Transverse colon (tissue), 4 donors: ENCODE measurements around the gene NDUFA12. TPM values are rescaled to one million over a fixed set of nuclear protein-coding genes. Genes with fewer than 3 reads are reported as not detected.
A peak's percentile ranks its signal among the peaks of the same experiment; 100 is the strongest.

Source experiments
- DNase-seq: peaks from one replicate; pipeline ENCODE4 v3.0.0-alpha.2; 2019
- H3K27ac ChIP-seq, 4 donors: fragments of 200-600 bp; sonication (generic); 2 replicates each; pipeline ENCODE4 v1.5.1; 2016 to 2018; ENCODE audit warnings: inconsistent platforms in 4 of 4
- H3K27me3 ChIP-seq: fragments of 200-600 bp; sonication (generic); 2 replicates; pipeline ENCODE4 v1.5.1; 2017; ENCODE audit warnings: inconsistent platforms
- H3K36me3 ChIP-seq, 4 donors: fragments of 200-600 bp; sonication (generic); 2 replicates each; pipeline ENCODE4 v1.5.1; 2017 to 2019; ENCODE audit warnings: inconsistent platforms in 4 of 4
- H3K4me1 ChIP-seq, 4 donors: fragments of 200-600 bp; sonication (generic); 2 replicates each; pipeline ENCODE4 v1.5.1; 2017 to 2020; ENCODE audit warnings: inconsistent platforms in 4 of 4
- H3K4me3 ChIP-seq, 4 donors: fragments of 200-600 bp; sonication (generic); 1 replicate in 1 of 4; 2 replicates in 3 of 4; pipeline versions ENCODE4 v1.5.1 to v1.6.1; 2017 to 2019; ENCODE audit warnings: inconsistent platforms in 4 of 4
- H3K9me3 ChIP-seq, 2 donors: fragments of 200-600 bp; sonication (generic); 2 replicates each; pipeline ENCODE4 v1.5.1; 2017 to 2019; ENCODE audit warnings: inconsistent platforms in 2 of 2
- CTCF ChIP-seq, 5 experiments: fragments of 200-600 bp in 3 of 5; fragments of 450-650 bp in 2 of 5; sonication (generic) in 3 of 5; IDR thresholded peaks; 1 replicate in 2 of 5; 2 replicates in 3 of 5; pipeline ENCODE4 v1.5.1; 2016 to 2017; ENCODE audit warnings: antibody characterized with exemption in 5 of 5, inconsistent platforms in 3 of 5, mild to moderate bottlenecking in 2 of 5, moderate library complexity in 1 of 5
- EP300 ChIP-seq: sonication (generic); formaldehyde crosslinking; IDR thresholded peaks from one replicate; pipeline ENCODE4 v1.6.1; 2017; ENCODE audit warnings: antibody characterized with exemption, low read depth
- POLR2A ChIP-seq: fragments of 450-650 bp; IDR thresholded peaks from one replicate; pipeline ENCODE4 v1.6.1; 2016; ENCODE audit warnings: antibody characterized with exemption, mild to moderate bottlenecking, moderate library complexity
- POLR2AphosphoS5 ChIP-seq, 3 donors: sonication (generic); formaldehyde crosslinking; IDR thresholded peaks; one replicate each; pipeline ENCODE4 v1.6.1; 2016; ENCODE audit warnings: antibody characterized with exemption in 3 of 3
- WGBS, 2 donors: methylation state at CpG; one replicate each; pipeline ENCODE4 v1.1.5; 2018; ENCODE audit warnings: low coverage in 1 of 2; 5-methylcytosine and 5-hydroxymethylcytosine counted together
- in situ Hi-C, 4 donors: fragments of 200-750 bp; cut with MboI; loops; one replicate each; pipeline versions ENCODE4 v1.15.0 to v1.15.1; 2017; ENCODE audit warnings: low sequenced_read_pairs in 3 of 4, low pct_ligation_motif_present in 1 of 4, low pct_unique_long_range_greater_than_20kb in 1 of 4
- intact Hi-C: fragments of 100-400 bp; cut with DNase I; formaldehyde crosslinking; loops from one replicate; pipeline ENCODE4 v1.15.1; 2023; ENCODE audit warnings: low total_unique reads
- total RNA-seq, 4 donors: library from RNA; depleted of rRNA; stranded (reverse); fragments of >200 nt; gene quantifications; one replicate each; pipeline ENCODE4 v1.1.0, GENCODE V29; 2016

Gene NDUFA12
- total RNA-seq, 4 donors from 2014 or later, result 4.4 to 155 (median 69.2) TPM

DNA sequence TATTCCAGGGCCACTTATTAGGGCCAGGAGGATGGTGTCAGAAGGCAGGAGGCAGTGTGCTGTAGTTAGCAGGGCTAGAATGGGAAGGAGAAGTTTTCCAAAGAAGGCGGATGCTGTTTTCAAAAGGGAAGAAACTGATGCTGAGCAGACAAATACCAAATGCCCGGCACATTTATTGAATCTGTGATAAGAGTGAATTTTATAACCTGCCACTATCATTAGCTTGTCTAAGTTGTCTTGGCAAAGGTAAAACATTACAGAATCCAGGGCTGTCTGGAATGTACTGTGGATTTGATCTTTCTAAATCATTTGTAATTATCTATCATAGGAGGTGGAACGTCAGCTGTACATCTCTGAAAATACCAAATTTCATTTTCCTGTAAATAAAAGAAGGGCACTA, 40.8 kb downstream of the NDUFA12 start:
- no peak overlapping the region for H3K4me3 ChIP-seq
- intact Hi-C loops (no loop called here), in situ Hi-C loops (no loop called here)
- no peaks in the 10 kb centered on the region for H3K27me3 ChIP-seq
- WGBS, 2 donors, result 42 to 43% methylated on average over 3 of the region's 3 CpGs
- DNase-seq, result no peak
- TF ChIP-seq POLR2AphosphoS5 (IDR thresholded peaks at IDR 0.05), result no peak
- H3K36me3 ChIP-seq, result no peaks in the 10 kb centered on the region
- no peaks in the 10 kb centered on the region for H3K9me3 ChIP-seq
- peaks cover 0 to 7% (median 2%) of the 10 kb centered on the region in 4 donors for H3K4me1 ChIP-seq
- H3K27ac ChIP-seq, result no peak overlapping the region

- TF ChIP-seq EP300 (no peak), CTCF (IDR thresholded peaks at IDR 0.05) (no peak), POLR2AphosphoS5 (IDR thresholded peaks at IDR 0.05) (no peak), POLR2A (no peak)
- in situ Hi-C loops (no loop called here), intact Hi-C loops (no loop called here)
- 96% methylated on average over 2 of the region's 2 CpGs; no CpG with 5 or more reads in 1 of the 2 donors for WGBS, 2 donors
- H3K9me3 ChIP-seq, result no peaks in the 10 kb centered on the region
- no peak overlapping the region for H3K27ac ChIP-seq
- H3K4me1 ChIP-seq, result peaks cover 0 to 7% (median 2%) of the 10 kb centered on the region in 4 donors
- H3K4me3 ChIP-seq, result no peak overlapping the region
- DNase-seq, result no peak
- no peaks in the 10 kb centered on the region for H3K36me3 ChIP-seq
- H3K27me3 ChIP-seq, result no peaks in the 10 kb centered on the region
Measured at GRCh38 chr12:94961911-94962310, 41.6 kb downstream of the NDUFA12 start.

- no peak for TF ChIP-seq POLR2A
- TF ChIP-seq POLR2AphosphoS5 (IDR thresholded peaks at IDR 0.05), result no peak
- TF ChIP-seq EP300, result no peak
- no peak for TF ChIP-seq CTCF (IDR thresholded peaks at IDR 0.05)
- no peaks in the 10 kb centered on the region for H3K36me3 ChIP-seq
- no peaks in the 10 kb centered on the region for H3K27me3 ChIP-seq
- DNase-seq, result no peak
- no peak overlapping the region for H3K27ac ChIP-seq
- peaks cover 0 to 7% (median 2%) of the 10 kb centered on the region in 4 donors for H3K4me1 ChIP-seq
- H3K9me3 ChIP-seq, result no peaks in the 10 kb centered on the region
- H3K4me3 ChIP-seq, result no peak overlapping the region
- in situ Hi-C loops (no loop called here), intact Hi-C loops (no loop called here)
Measured at GRCh38 chr12:94961256-94961824, 42.2 kb downstream of the NDUFA12 start.

- intact Hi-C loops, result no loop called here
- Histone ChIP-seq H3K36me3 (no peaks in the 10 kb centered on the region), H3K9me3 (no peaks in the 10 kb centered on the region), H3K4me1 (peaks cover 8 to 25% (median 14%) of the 10 kb centered on the region in 4 donors), H3K27ac (no peak overlapping the region), H3K27me3 (no peaks in the 10 kb centered on the region), H3K4me3 (no peak overlapping the region)
- DNase-seq, result no peak
- TF ChIP-seq POLR2A, result no peak
- in situ Hi-C loops, result no loop called here
Measured at GRCh38 chr12:94957006-94957405, 46.5 kb downstream of the NDUFA12 start.

DNA sequence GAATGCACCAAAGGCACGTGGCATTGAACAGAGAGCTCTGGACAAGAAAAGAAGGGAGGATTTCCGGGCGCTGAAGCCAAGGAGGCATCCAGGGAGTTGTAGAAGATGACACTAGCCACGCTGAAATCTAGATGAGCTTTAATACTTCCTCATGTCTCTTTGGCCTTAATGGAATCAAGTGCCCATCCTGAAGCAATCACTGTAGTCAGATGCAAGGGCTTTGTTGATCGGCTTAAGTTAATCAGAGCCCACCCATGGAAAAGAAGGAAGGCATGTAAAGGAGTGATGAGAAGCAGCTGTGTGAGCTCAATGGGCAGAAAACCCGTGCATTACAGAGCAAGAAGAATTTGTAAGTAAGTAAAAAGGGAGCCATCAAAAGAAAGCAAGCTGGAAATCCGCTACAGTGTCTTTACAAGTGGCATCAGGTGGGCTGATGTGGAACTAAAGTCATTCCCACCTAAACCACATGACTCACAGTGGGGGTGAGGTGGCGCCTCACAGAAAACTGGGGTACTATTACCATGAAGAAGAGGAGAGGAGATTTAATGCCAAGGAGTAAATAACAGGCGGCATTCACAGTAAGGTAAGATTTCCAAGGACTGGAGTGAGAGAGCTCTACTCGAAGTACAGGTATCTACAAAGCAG, 48.4 kb downstream of the NDUFA12 start:
- Histone ChIP-seq H3K27me3 (no peaks in the 10 kb centered on the region), H3K9me3 (no peaks in the 10 kb centered on the region), H3K36me3 (no peaks in the 10 kb centered on the region), H3K4me3 (no peak overlapping the region), H3K4me1 (peaks cover 8 to 25% (median 14%) of the 10 kb centered on the region in 4 donors), H3K27ac (peak overlapping the region; percentile 70 to 80 (median 76))
- TF ChIP-seq POLR2A, result no peak
- TF ChIP-seq EP300, result no peak
- no peak for TF ChIP-seq CTCF (IDR thresholded peaks at IDR 0.05)
- no peak for TF ChIP-seq POLR2AphosphoS5 (IDR thresholded peaks at IDR 0.05)
- DNase-seq, result no peak
- in situ Hi-C loops (no loop called here), intact Hi-C loops (no loop called here)
- WGBS, 2 donors, result 80 to 88% methylated on average over 10 of the region's 10 CpGs
